A673 (cell line): ENCODE measurements around the gene ANKRD18A. TPM values are rescaled to one million over a fixed set of nuclear protein-coding genes. Genes with fewer than 3 reads are reported as not detected.

Experiments used
- BruUV-seq: library from RNA; stranded (reverse); fragments of 400-500 nt; replicated peaks from 2 replicates; lab custom pipeline; 2021; lab: Mats Ljungman, UMichigan
- CTCF ChIA-PET: fragments of 300-600 bp; sonication (Branson Sonifier 250); formaldehyde crosslinking; loops from one replicate; lab custom pipeline; 2022; ENCODE audit warnings: antibody characterized with exemption; lab: Charles Lee
- POLR2A ChIA-PET: fragments of 300-600 bp; sonication (Branson Sonifier 250); formaldehyde crosslinking; loops from one replicate; lab custom pipeline; 2022; ENCODE audit warnings: antibody characterized with exemption; ENCODE audit not compliant: low non-redundant PET; lab: Charles Lee
- DNase-seq: peaks from one replicate; pipeline ENCODE4 v3.0.0-alpha.2; 2015; ENCODE audit warnings: low spot score
- H3K27ac ChIP-seq: fragments of 200-600 bp; sonication (generic); 2 replicates; pipeline ENCODE4 v1.5.1; 2016; ENCODE audit warnings: mixed run types, low read depth, mild to moderate bottlenecking, mixed read lengths, antibody characterized with exemption, low read length; ENCODE audit not compliant: poor library complexity, severe bottlenecking
- H3K27me3 ChIP-seq: fragments of 200-600 bp; sonication (generic); replicated peaks from 2 replicates; pipeline ENCODE4 v1.6.1; 2017; ENCODE audit warnings: mixed run types, low read depth, mild to moderate bottlenecking, mixed read lengths, antibody characterized with exemption, low read length; ENCODE audit not compliant: insufficient read depth, poor library complexity
- H3K36me3 ChIP-seq: fragments of 200-600 bp; sonication (generic); 2 replicates; pipeline ENCODE4 v1.6.1; 2016; ENCODE audit warnings: mixed run types, mild to moderate bottlenecking, mixed read lengths, antibody characterized with exemption, low read length; ENCODE audit not compliant: insufficient read depth, poor library complexity, severe bottlenecking
- H3K4me1 ChIP-seq: fragments of 200-600 bp; sonication (generic); 2 replicates; pipeline ENCODE4 v1.6.1; 2017; ENCODE audit warnings: mixed run types, mild to moderate bottlenecking, mixed read lengths, antibody characterized with exemption, low read length; ENCODE audit not compliant: insufficient read depth, poor library complexity, severe bottlenecking
- H3K4me3 ChIP-seq: fragments of 200-600 bp; sonication (generic); 2 replicates; pipeline ENCODE4 v1.5.1; 2016; ENCODE audit warnings: low read depth, mixed run types, mild to moderate bottlenecking, mixed read lengths, low read length; ENCODE audit not compliant: poor library complexity, severe bottlenecking
- H3K9me3 ChIP-seq: fragments of 200-600 bp; sonication (generic); 2 replicates; pipeline ENCODE4 v1.6.1; 2016; ENCODE audit warnings: mixed run types, low read depth, mild to moderate bottlenecking, mixed read lengths, antibody characterized with exemption, low read length; ENCODE audit not compliant: poor library complexity, severe bottlenecking
- EZH2 ChIP-seq: fragments of 200-600 bp; sonication (generic); IDR thresholded peaks from 2 replicates; pipeline ENCODE4 v1.6.1; 2017; ENCODE audit warnings: borderline replicate concordance, low read depth, mild to moderate bottlenecking, mixed read lengths, antibody characterized with exemption, low read length; ENCODE audit not compliant: poor library complexity, severe bottlenecking
- intact Hi-C: fragments of 100-400 bp; cut with micrococcal nuclease; formaldehyde crosslinking; loops from one replicate; pipeline ENCODE4 v1.10.0; 2022; ENCODE audit not compliant: unreplicated experiment
- total RNA-seq: library from RNA; stranded (reverse); gene quantifications from 2 replicates; pipeline ENCODE4 v1.2.3, GENCODE V29; 2021
- TF ChIP-seq, protein P1 (sequence below): fragments of 300-800, 200-600 bp; sonication (generic); conservative IDR thresholded peaks from 2 replicates; pipeline ENCODE4 v1.5.1; 2017; ENCODE audit warnings: low read depth, mild to moderate bottlenecking, antibody characterized with exemption, low read length, moderate library complexity, mixed read lengths

ANKRD18A gene
- total RNA-seq, 1 experiment from 2014 or later = not detected

DNA sequence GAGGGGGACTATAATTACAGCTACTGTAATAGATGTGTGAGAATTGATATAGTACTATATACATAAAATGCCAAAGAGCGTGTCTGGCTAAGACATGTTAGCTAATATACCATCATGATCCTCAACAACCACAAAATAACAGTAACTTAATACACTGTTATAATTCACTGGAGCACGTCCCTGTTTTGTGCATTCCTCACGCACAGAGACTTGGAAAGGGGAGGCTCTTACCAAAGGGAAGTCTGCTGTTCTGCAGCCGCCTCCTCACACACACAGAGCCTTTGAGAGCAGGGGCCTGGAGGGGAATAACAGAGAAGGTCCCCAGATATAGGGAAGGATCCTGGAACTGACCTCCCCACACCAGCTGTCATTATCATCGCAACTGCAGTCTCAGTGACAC, 97.3 kb downstream of the ANKRD18A start:
- H3K4me3 ChIP-seq = no peak overlapping the region
- H3K27me3 ChIP-seq = no peaks in the 10 kb centered on the region
- POLR2A ChIA-PET = no interaction called here
- H3K9me3 ChIP-seq = no peaks in the 10 kb centered on the region
- H3K4me1 ChIP-seq = no peaks in the 10 kb centered on the region
- TF ChIP-seq, protein P1, sequence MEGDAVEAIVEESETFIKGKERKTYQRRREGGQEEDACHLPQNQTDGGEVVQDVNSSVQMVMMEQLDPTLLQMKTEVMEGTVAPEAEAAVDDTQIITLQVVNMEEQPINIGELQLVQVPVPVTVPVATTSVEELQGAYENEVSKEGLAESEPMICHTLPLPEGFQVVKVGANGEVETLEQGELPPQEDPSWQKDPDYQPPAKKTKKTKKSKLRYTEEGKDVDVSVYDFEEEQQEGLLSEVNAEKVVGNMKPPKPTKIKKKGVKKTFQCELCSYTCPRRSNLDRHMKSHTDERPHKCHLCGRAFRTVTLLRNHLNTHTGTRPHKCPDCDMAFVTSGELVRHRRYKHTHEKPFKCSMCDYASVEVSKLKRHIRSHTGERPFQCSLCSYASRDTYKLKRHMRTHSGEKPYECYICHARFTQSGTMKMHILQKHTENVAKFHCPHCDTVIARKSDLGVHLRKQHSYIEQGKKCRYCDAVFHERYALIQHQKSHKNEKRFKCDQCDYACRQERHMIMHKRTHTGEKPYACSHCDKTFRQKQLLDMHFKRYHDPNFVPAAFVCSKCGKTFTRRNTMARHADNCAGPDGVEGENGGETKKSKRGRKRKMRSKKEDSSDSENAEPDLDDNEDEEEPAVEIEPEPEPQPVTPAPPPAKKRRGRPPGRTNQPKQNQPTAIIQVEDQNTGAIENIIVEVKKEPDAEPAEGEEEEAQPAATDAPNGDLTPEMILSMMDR = no peak
- TF ChIP-seq EZH2 = no peak
- no peaks in the 10 kb centered on the region for H3K36me3 ChIP-seq
- DNase-seq = no peak
- CTCF ChIA-PET = no interaction called here
- H3K27ac ChIP-seq = no peak overlapping the region
- no TSS peak for BruUV-seq
- intact Hi-C loops = no loop called here

GRCh38 chr9:38521762-38522161, 98.6 kb downstream of the ANKRD18A start:
- Histone ChIP-seq H3K9me3 (no peaks in the 10 kb centered on the region), H3K4me1 (no peaks in the 10 kb centered on the region), H3K36me3 (no peaks in the 10 kb centered on the region), H3K27ac (no peak overlapping the region), H3K27me3 (no peaks in the 10 kb centered on the region), H3K4me3 (no peak overlapping the region)
- ChIA-PET CTCF (no interaction called here), POLR2A (no interaction called here)
- BruUV-seq = no TSS peak
- no peak for TF ChIP-seq EZH2
- TF ChIP-seq, protein P1 = no peak
- intact Hi-C loops = no loop called here
- DNase-seq = no peak

Other genes starting within 250 kb of the ANKRD18A start
- 29.0 and 33.1 TPM in 2 replicates for gene ALDH1B1, start 227.9 kb downstream of the ANKRD18A start, total RNA-seq
- 0.90 and 0.96 TPM in 2 replicates for gene IGFBPL1, start 196.1 kb downstream of the ANKRD18A start, total RNA-seq
- not detected in 2 replicates for gene FAM240B, start 99.5 kb upstream of the ANKRD18A start, total RNA-seq